Thoracic aorta (tissue), 2 donors: ENCODE results near the gene FAM107B. TPM values are rescaled to one million over a fixed set of nuclear protein-coding genes. Genes with fewer than 3 reads are reported as not detected.
"Not testable (repeated sequence)": the region's sequence is repeated elsewhere in the genome, so short reads cannot be mapped to it uniquely, and the experiment has no call there.

ENCODE experiments used
- ATAC-seq: fragments of 150-250 bp; one replicate; pipeline ENCODE4 v1.8.0; 2017; ENCODE audit warnings: low read depth; ENCODE audit not compliant: insufficient number of reproducible peaks, low FRiP score
- DNase-seq: peaks from one replicate; pipeline ENCODE4 v3.0.0-alpha.2; 2020; ENCODE audit warnings: low spot score
- H3K27ac ChIP-seq, 2 donors: fragments of 200-600 bp; sonication (generic); 1 replicate in 1 of 2; 2 replicates in 1 of 2; pipeline ENCODE4 v1.5.1; 2016; ENCODE audit warnings: mild to moderate bottlenecking in 2 of 2, moderate library complexity in 2 of 2
- H3K27me3 ChIP-seq: fragments of 200-600 bp; sonication (generic); replicated peaks from 2 replicates; pipeline ENCODE4 v1.6.0; 2016; ENCODE audit warnings: mild to moderate bottlenecking; ENCODE audit not compliant: insufficient read depth
- H3K36me3 ChIP-seq: fragments of 200-600 bp; sonication (generic); one replicate; pipeline ENCODE4 v1.5.1; 2016
- H3K4me1 ChIP-seq, 2 donors: fragments of 200-600 bp; sonication (generic); 1 replicate in 1 of 2; 2 replicates in 1 of 2; pipeline versions ENCODE4 v1.5.1 to v1.6.0; 2016; ENCODE audit warnings: low read depth in 2 of 2, mild to moderate bottlenecking in 1 of 2; ENCODE audit not compliant: control insufficient read depth in 1 of 2
- H3K4me3 ChIP-seq: fragments of 200-600 bp; sonication (generic); 2 replicates; pipeline ENCODE4 v1.5.1; 2016; ENCODE audit warnings: mild to moderate bottlenecking
- H3K9me3 ChIP-seq: fragments of 200-600 bp; sonication (generic); 2 replicates; pipeline ENCODE4 v1.5.1; 2016
- total RNA-seq, 2 donors: library from RNA; depleted of rRNA; stranded (reverse); fragments of >200 nt; gene quantifications; one replicate each; pipeline versions ENCODE4 v1.1.0 to v1.2.3, GENCODE V29; 2016
- TF ChIP-seq, protein P1 (sequence below): fragments of 200-600 bp; sonication (generic); IDR thresholded peaks from one replicate; pipeline ENCODE4 v1.5.1; 2019; ENCODE audit warnings: antibody characterized with exemption

The FAM107B gene
- total RNA-seq, 2 donors from 2014 or later = 33.6 to 50.6 TPM

- DNase-seq = no peak
- Histone ChIP-seq H3K27ac (no peak overlapping the region), H3K4me3 (no peak overlapping the region), H3K4me1 (peaks cover 0 to 2% of the 10 kb centered on the region in 2 donors), H3K9me3 (no peaks in the 10 kb centered on the region), H3K27me3 (no peaks in the 10 kb centered on the region), H3K36me3 (no peaks in the 10 kb centered on the region)
- TF ChIP-seq, protein P1, sequence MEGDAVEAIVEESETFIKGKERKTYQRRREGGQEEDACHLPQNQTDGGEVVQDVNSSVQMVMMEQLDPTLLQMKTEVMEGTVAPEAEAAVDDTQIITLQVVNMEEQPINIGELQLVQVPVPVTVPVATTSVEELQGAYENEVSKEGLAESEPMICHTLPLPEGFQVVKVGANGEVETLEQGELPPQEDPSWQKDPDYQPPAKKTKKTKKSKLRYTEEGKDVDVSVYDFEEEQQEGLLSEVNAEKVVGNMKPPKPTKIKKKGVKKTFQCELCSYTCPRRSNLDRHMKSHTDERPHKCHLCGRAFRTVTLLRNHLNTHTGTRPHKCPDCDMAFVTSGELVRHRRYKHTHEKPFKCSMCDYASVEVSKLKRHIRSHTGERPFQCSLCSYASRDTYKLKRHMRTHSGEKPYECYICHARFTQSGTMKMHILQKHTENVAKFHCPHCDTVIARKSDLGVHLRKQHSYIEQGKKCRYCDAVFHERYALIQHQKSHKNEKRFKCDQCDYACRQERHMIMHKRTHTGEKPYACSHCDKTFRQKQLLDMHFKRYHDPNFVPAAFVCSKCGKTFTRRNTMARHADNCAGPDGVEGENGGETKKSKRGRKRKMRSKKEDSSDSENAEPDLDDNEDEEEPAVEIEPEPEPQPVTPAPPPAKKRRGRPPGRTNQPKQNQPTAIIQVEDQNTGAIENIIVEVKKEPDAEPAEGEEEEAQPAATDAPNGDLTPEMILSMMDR = no peak
- no peak for ATAC-seq
Measured at GRCh38 chr10:14659626-14660196, 115.0 kb downstream of the FAM107B start.

DNA sequence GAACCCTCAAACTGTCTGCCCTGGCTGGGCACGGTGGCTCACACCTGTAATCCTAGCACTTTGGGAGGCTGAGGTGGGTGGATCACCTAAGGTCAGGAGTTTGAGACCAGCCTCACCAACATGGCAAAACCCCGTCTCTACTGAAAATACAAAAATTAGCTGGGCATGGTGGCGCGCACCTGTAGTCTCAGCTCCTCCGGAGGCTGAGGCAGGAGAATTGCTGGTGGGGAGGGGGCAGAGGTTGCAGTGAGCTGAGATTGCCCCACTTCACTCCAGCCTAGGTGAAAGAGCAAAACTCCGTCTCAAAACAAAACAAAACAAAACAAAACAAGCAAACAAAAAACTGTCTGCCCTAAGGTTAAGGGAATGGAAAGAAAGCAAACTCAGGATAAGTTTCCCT lies 115.6 kb downstream of the FAM107B start:
- not testable (repeated sequence) for DNase-seq, H3K4me1 ChIP-seq, H3K36me3 ChIP-seq, ATAC-seq, H3K9me3 ChIP-seq, H3K27ac ChIP-seq, H3K27me3 ChIP-seq, H3K4me3 ChIP-seq

DNA sequence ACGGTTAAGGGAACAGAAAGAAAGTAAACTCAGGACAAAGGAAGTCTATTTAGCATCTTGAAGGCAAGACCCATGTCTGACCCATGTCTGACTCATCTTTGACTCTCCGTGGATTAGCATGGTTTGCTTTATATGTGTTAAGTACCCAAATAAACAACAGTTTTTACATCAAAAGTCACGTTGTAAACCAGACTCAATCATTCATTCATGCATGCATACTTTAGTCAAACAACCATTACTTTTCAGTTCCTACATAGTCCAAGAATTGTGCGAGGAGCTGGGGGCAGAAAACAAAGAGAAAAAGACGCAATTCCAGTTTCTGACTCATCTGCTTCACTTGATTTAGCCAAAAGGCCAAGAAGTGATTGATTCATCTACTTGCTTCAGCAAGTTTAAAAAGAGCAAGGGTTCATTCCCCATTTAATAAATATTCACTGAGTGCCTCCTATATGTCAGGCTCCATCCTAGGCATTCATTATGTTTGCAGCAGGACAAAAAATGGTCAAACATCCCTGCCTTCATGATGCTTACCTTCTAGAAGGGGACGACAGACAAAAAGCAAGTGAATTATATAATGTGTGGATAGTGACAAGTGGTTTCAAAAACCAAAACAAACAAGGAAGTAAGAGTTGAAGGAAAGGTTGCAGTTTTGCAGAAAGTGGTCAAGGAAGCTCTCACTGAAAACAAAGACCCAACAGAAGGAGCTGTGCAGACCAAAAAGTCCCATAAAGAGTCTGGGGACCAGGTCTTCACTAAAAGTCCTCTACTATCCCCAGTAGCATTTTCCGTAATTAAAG lies 116.2 kb downstream of the FAM107B start:
- DNase-seq = no peak
- no peak for ATAC-seq
- no peak overlapping the region for H3K4me3 ChIP-seq
- no peaks in the 10 kb centered on the region for H3K36me3 ChIP-seq
- TF ChIP-seq, protein P1 = no peak
- no peaks in the 10 kb centered on the region for H3K9me3 ChIP-seq
- no peaks in the 10 kb centered on the region for H3K27me3 ChIP-seq
- H3K27ac ChIP-seq = no peak overlapping the region
- peaks cover 3 to 13% of the 10 kb centered on the region in 2 donors for H3K4me1 ChIP-seq

DNA sequence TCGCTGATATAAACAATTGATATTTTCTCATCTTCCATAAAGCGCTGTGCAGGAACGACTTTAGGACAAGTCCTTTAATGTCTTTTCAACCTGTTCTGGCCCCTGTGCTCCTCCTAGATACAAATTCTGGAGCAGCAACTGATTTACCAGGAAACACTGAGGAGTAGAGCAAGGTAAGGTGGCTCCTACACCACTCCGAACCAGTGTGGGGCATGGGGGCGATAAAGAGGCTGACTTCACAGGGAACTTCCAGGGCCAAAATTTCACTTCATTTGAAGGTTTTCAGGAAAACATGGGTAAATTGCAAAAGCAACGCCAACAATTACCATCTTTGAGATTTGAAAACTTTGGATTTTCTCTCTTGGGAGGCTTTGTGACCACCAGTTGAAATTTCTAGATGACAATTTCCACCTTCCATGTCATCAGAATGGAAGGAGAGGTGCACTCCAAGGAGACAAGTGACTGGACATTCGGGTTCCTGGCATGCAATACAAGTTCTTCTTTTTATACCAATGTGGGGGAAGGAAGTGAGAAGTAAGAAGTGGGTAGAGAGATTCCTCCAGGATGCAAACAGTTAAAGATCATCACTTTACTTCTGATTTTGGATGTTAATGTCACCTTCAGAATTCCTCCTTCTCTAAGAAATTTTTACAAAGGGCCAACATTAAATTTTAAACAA lies 118.5 kb downstream of the FAM107B start:
- Histone ChIP-seq H3K36me3 (no peaks in the 10 kb centered on the region), H3K9me3 (no peaks in the 10 kb centered on the region), H3K4me3 (no peak overlapping the region), H3K4me1 (peaks cover 13 to 31% of the 10 kb centered on the region in 2 donors), H3K27me3 (no peaks in the 10 kb centered on the region), H3K27ac (no peak overlapping the region)
- ATAC-seq = no peak
- DNase-seq = no peak
- TF ChIP-seq, protein P1 = no peak

- Histone ChIP-seq H3K27me3 (no peaks in the 10 kb centered on the region), H3K4me1 (peaks cover 13 to 31% of the 10 kb centered on the region in 2 donors), H3K36me3 (no peaks in the 10 kb centered on the region), H3K4me3 (no peak overlapping the region), H3K9me3 (no peaks in the 10 kb centered on the region), H3K27ac (peak overlapping the region; percentile 75 to 79)
- no peak for DNase-seq
- TF ChIP-seq, protein P1 = no peak
- ATAC-seq = no peak
Measured at GRCh38 chr10:14654821-14655382, 119.8 kb downstream of the FAM107B start.
